H1 (cell line): ENCODE results near the gene UTP25. TPM values are rescaled to one million over a fixed set of nuclear protein-coding genes. Genes with fewer than 3 reads are reported as not detected.

Source experiments
- JUN ChIP-seq: IDR thresholded peaks from 2 replicates; pipeline ENCODE4 v1.6.1; 2011; ENCODE audit warnings: low read depth, mild to moderate bottlenecking, improper control_type of control experiment, low read length
- SIN3A ChIP-seq, 2 experiments: IDR thresholded peaks in 1 of 2; conservative IDR thresholded peaks in 1 of 2; 2 replicates each; pipeline ENCODE4 v1.6.1; 2011 to 2012; ENCODE audit warnings: low read length in 2 of 2, improper control_type of control experiment in 1 of 2, low read depth in 1 of 2, mild to moderate bottlenecking in 1 of 2
- SP2 ChIP-seq: IDR thresholded peaks from 2 replicates; pipeline ENCODE4 v1.6.1; 2012; ENCODE audit warnings: mild to moderate bottlenecking, low read length, inconsistent platforms
- polyA plus RNA-seq, 7 experiments: library from polyadenylated mRNA; depleted of rRNA in 3 of 7; stranded (reverse) in 5 of 7; unstranded in 2 of 7; fragments of >200 nt in 5 of 7; fragments of 200-250 nt in 2 of 7; gene quantifications; 1 replicate in 5 of 7; 2 replicates in 1 of 7; 4 replicates in 1 of 7; pipeline versions ENCODE4 v1.2.1 to v1.2.3, GENCODE V29; 2011 to 2013; ENCODE audit warnings: missing spikeins in 2 of 7, mixed read lengths in 2 of 7
- total RNA-seq: library from RNA; stranded (reverse); fragmentation: NEBNext Ultra II Directional; extraction: Animal tissue kit (Norgen Biotek cat#: 25700); gene quantifications from 2 replicates; pipeline ENCODE4 v1.2.1, GENCODE V29; 2021

UTP25 gene
- total and polyA plus RNA-seq, 2 of the 8 experiments (the other 6 are each of a cell fraction or from before 2014, with no cell fraction given) = 4.0 to 7.6 TPM

GRCh38 chr1:209855006-209855405 lies 27.2 kb downstream of the UTP25 start (continued):
- TF ChIP-seq JUN (no peak), SIN3A (conservative IDR thresholded peaks at IDR 0.05 in 1 of 2, IDR thresholded peaks at IDR 0.05 in 1 of 2; ENCODE audit: low read depth in 1 of 2, low read length in 2 of 2) (no peak), SP2 (no peak)
- TF ChIP-seq, all 59 proteins: peak for 0
